Stimulated activated CD4-positive, alpha-beta T cell treated with anti-CD3 and anti-CD28 coated beads, Interleukin-2, amount 100 ng/mL, for 48 hours (primary cell): Measurements from ENCODE around the gene CDK5RAP1.
"Not testable (repeated sequence)": the region's sequence is repeated elsewhere in the genome, so short reads cannot be mapped to it uniquely, and the experiment has no call there.

Experiments used
- DNase-seq, 2 donors: peaks; one replicate each; pipeline ENCODE4 v3.0.0-alpha.2; 2020

Gene CDK5RAP1

GRCh38 chr20:33419140-33419974 is 18.0 kb upstream of the CDK5RAP1 start:
- no peak for DNase-seq

DNA sequence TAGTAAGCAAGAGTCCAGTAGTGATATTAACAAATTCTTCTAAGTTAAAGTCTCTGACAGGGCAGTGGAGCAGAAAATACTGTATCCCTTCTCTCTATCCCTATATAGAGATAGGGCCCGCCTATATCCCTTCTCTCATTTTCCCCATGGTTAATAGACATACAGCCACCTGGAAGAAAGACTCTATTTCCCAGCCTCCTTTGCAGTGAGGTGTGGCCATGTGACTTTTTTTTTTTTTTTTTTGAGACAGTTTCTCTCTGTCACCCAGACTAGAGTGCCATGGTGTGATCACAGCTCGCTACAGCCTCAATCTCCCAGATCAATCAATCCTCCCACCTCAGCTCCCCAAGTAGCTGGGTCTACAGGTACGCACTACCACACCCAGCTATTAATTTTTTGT is 16.7 kb upstream of the CDK5RAP1 start:
- no peak for DNase-seq

GRCh38 chr20:33415948-33416347 is 14.6 kb upstream of the CDK5RAP1 start:
- no peak for DNase-seq

DNA sequence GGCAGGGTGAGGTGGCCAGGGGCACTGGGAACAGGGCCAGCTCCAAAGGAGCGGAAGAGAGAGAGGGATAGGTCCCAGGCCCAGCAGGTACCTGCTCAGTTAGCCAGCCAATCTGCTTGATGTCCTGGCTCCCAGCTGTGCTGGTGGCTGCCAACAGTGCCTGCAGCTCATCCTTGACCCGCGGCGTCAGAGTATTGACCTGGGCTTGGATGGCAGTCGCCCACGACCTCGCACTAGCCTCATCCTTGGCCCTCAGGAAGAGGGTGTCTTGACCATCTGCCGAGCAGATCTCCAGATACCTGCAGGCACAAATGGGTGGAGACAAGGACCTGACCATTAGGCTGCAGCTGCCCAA is 11.1 kb upstream of the CDK5RAP1 start:
- no peak for DNase-seq

- no peak for DNase-seq
These were observed 10.6 kb upstream of the CDK5RAP1 start for GRCh38 chr20:33411711-33412483.

DNA sequence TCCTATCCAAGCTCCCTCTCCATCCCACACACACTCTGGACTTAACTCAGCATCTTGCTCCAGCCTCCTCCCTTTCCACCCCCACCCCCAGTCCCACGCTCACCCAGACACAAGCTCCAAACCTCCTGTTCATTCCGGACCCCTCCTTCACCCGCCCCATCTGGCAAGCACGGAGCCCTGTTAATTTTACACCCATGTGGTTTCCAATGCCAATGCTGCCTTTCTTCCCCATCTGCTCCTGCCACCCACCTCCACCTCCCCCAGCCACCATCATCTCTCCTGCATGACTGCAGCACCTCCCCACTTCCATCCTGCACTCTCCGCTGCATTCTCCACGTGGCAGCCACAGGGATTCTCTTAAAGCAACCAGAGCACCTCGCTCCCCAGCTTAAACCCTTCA is 9.9 kb upstream of the CDK5RAP1 start:
- no peak for DNase-seq

- DNase-seq: no peak
These were observed 8.9 kb upstream of the CDK5RAP1 start for GRCh38 chr20:33410081-33410742.

DNA sequence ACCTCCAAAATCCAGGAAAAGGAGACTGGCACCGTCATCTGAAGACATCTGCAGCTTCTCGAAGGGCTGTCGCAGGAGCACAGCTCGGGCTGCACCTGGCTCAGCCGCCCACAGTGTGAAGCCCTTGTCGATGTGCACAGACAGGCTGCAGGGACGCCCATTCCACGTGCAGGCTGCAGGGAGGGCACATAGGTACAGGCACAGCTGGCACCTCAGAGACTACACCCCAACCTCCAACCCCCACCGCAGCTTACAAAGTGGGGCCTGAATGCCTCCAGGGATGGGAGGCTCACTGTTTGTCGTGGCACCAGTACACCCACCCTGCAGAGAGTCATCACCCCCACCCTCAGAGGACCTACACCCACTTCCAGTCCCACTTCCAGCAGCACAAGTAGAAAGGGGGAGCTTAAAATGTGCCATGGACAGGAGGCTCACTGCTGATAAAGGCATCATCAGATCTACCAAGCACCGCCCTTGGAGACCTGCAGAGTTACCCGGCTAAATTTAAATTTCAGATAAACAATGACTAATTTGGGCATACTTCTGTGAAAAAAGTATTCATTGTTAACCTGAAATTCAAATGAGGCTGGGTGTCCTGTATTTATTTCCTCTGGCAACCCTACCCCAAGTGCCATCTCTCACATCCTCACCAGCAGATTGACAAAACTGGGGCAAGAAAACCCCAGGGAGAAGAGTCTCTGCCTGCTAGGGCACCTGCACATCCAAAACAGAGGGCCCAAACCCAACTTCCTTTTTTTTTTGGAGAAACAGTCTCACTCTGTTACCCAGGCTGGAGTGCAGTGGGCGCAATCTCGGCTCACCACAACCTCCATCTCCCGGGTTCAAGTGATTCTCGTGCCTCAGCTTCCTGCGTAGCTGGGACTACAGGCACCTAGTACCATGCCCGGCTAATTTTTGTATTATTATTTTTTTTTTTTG is 7.7 kb upstream of the CDK5RAP1 start:
- no peak for DNase-seq

DNA sequence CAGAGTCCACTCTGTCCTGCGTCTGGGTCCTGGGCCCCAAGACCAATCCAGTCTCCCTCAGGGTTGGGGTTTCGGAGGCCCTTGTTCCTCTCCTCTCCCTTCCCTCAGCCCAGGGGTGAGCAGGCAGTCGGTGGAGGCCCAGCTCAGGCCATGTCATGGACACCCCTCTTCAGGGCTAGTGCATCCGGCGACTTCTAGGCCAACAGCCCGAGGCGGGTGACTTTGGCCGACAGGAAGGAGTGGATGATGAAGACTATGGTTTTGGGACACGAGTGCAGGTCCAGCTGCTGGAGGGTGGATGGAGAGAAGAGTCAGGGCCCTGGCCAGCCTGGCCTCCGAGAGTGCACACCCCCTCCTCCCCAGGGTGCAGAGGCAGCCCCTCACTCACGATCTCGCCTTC is 7.0 kb upstream of the CDK5RAP1 start:
- no peak for DNase-seq

DNA sequence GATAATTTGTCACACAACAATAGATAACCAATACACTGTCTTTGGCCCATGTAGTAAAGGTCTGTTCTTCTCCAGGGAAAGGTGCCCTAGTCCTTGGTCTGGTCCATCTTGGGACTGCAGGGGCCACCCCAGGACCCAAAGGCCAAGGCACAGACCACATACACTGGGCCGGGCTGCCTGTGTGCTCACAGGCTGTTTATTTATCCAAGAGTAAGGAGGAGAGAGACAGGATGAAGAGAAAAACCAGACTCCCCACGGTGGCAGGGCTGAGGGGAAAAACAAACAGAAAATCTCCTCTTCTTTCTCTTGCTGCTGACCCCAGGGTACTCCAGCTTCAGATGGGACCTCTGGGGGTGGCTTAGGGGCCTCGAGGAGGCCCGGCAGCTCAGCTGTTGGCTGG is 6.5 kb upstream of the CDK5RAP1 start:
- no peak for DNase-seq

DNA sequence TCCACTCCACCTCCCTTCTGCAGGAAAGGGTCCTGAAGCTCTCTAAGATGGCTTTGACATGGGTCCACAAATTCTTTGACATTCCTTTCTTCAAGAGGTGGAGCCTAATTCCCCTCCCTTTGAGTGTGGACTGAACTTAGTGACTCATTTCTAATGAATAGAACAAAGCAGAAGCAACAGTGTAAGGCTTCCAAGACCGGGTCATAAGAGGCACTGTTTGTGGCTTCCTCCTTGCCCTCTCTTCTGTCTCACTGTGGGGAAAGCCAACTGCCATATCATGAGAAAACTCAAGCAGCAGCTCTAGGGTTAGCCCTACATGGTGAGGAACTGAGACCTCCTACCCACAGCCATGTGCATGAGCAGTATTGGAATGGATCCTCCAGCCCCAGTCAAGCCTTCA is 5.9 kb upstream of the CDK5RAP1 start:
- DNase-seq: no peak

- no peak for DNase-seq
These were observed 3.0 kb upstream of the CDK5RAP1 start for GRCh38 chr20:33404281-33404680.

DNA sequence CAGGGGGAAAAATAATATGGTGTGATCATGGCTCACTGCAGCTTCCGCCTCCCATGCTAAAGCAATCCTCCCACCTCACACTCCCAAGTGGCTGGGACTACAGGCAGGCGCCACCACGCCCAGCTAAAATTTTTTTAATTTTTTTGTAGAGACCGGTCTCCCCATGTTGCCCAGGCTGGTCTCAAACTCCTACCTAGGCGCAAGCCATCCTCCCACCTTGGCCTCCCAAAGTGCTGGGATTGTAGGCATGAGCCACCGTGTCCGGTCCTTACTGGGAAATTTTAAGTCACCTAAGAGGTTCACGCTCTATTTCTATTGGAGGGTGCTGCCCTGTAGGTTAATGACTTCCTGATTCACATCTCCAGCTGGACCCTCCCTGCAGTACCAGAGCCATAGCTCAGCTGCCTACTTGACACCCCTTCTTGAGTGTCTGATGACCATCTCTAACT is 626 bp upstream of the CDK5RAP1 start:
- peak in 1 of 2 donors; percentile 8 for DNase-seq

DNA sequence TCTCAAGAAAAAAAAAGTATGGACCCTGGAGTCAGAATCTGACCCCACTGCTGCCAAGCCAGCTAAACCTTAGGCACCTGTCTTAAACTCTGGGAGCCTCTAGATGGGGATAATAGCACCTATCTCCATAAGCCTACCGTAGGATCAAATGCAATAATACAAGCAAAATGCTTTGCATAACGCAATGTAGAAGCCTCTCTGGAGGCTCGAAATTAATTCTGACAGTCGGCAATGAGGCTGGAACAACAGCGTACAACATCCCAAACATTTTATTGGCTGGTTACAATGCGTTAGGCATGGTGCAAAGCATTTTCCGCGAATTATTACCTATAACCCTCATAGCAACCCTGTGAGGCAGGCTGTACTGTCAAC is 521 bp downstream of the CDK5RAP1 start:
- DNase-seq: no peak

GRCh38 chr20:33399924-33400323 is 1.4 kb downstream of the CDK5RAP1 start:
- no peak for DNase-seq

GRCh38 chr20:33394718-33395117 is 6.6 kb downstream of the CDK5RAP1 start:
- DNase-seq: no peak

- DNase-seq: no peak
These were observed 7.7 kb downstream of the CDK5RAP1 start for GRCh38 chr20:33393609-33394008.

- no peak for DNase-seq
These were observed 9.4 kb downstream of the CDK5RAP1 start for GRCh38 chr20:33391722-33392415.

- DNase-seq: not testable (repeated sequence)
These were observed 12.0 kb downstream of the CDK5RAP1 start for GRCh38 chr20:33389326-33389725.

DNA sequence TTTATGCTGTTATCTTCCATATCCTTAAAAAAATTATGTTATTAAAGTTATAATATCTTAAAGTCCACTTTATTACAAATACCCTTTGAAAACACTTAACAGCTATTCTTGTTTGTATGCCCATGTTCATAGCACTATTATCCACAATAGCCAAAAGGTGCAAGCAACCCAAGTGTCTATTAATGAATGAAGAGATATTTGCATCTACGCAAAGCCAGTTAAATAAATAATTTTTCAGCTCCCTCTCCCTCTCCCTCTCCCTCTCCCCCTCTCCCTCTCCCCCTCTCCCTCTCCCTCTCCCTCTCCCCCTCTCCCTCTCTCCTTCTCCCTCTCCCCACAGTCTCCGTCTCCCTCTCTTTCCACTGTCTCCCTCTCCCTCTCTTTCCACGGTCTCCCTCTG is 13.1 kb downstream of the CDK5RAP1 start:
- no peak for DNase-seq

GRCh38 chr20:33387177-33387576 is 14.1 kb downstream of the CDK5RAP1 start:
- DNase-seq: no peak

GRCh38 chr20:33386673-33387072 is 14.6 kb downstream of the CDK5RAP1 start:
- DNase-seq: no peak
